ENCODE results near the gene PAK4.

GRCh38 chr19:39139305-39139874 is 13.8 kb downstream of the PAK4 start:
- TF ChIP-seq ZNF274 (IDR thresholded peaks at IDR 0.05; ENCODE audit: low read depth, low read length) (no peak), YY1 (IDR thresholded peaks at IDR 0.05; ENCODE audit: insufficient read depth, insufficient read length) (no peak), SUZ12 (IDR thresholded peaks at IDR 0.05; ENCODE audit: extremely low read depth, insufficient read depth, insufficient read length) (no peak)
